Measurements from ENCODE around the gene ACACB.

The ACACB gene

DNA sequence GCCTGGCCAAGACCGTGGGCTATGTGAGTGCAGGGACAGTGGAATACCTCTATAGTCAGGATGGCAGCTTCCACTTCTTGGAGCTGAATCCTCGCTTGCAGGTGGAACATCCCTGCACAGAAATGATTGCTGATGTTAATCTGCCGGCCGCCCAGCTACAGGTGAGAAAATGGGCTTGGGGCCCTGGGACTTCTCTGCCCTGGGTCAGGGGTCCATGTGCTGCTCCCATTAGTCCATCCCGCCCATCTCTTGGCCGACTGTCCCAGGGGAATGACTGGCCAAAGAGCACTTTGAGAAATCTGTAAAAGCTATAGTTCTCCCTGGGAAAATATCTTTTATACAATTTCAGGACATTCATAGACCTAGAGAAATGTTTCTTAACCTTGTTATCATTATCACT is 63.5 kb downstream of the ACACB start:
- DNase-seq: no peak

DNA sequence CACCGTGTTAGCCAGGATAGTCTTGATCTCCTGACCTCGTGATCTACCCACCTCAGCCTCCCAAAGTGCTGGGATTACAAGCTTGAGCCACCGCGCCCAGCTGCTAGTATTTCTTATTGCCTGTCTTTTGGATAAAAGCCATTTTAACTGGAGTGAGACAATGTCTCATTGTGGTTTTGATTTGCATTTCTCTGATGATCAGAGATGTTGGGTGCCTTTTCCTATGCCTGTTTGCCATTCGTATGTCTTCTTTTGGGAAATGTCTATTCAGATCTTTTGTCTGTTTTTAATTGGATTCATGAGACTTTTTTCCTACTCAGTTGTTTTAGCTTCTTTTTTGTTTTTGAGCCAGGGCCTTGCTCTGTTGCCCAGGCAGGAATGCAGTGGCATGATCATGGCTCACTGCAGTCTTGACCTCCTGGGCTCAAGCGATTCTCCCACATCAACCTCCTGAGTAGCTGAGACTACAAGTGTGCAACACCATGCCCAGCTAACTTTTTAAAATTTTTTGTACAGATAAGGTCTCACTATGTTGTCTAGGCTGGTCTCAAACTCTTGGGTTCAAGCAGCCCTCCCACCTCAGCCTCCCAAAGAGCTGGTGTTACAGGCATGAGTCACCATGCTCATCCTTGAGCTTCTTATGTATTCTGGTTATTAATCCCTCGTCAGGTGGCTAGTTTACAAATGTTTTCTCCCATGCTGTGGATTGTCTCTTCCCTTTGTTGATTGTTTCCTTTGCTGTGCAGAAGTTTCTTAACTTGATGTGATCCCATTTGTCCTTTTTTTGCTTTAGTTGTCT is 65.9 kb downstream of the ACACB start:
- no peak for DNase-seq

DNA sequence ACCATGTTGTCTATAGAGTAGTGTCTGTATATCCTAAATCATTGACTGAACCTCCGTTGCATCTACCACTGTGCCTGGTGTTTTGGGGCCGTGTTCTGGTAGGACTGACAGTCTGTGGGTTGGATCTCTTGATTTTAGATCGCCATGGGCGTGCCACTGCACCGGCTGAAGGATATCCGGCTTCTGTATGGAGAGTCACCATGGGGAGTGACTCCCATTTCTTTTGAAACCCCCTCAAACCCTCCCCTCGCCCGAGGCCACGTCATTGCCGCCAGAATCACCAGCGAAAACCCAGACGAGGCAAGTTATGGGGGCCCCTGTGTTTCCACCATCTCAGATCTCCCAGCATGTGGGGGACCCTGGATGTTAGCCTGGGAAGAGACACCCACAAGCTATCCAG is 69.1 kb downstream of the ACACB start:
- no peak for DNase-seq

DNA sequence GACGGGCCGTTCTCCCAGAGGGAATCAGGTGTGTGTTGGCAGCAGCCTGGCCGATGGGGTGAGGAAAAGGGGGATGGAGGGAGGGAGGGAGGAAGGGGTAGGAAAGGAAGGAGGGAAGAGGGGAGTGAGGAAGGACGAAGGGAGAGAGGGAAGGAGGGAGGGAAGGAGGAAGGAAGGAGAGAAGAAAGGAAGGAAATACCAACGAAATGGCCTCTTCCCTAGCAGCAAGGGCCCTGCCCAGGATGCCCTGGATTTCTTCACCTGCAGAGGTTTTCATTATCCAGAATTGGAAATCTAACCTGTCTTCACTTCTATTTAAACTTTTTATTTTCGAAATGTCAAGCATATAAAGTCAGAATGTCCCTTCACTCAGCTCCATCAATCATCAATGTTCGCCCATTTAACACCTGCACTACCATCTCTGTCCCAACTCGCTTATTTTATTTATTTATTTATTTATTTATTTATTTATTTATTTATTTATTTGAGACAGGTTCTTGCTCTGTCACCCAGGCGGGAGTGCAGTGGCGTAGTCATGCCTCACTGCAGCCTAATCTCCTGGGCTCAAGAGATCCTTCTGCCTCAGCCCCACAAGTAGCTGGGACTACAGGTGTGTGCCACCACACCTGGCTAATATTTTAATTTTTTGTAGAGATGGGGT is 70.7 kb downstream of the ACACB start:
- DNase-seq: no peak

DNA sequence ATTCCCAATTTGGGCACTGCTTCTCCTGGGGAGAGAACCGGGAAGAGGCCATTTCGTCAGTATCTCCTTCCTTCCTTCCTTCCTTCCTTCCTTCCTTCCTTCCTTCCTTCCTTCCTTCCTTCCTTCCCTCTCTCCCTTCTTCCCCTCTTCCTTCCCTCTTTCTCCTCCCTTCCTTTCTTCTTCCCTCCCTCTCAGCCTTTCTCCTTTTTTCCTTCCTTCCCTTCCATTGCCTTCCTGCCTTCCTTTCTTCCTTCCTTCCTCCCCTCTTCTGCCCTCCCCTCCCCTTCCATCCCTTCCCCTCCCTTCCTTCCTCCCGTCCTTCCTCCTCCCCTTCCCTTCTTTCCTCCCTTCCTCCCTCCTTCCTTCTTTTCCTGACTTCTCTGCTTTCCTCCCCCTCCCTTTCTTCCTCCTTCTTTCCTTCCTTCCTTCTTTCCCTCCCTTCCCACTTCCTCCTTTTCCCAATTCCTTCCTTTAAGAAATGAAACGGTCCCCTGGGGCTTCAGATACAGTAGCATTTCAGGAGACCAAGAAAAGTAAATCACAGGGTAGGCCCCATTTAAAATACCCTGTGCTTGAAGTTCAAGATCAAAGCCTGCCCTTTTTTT is 71.8 kb downstream of the ACACB start:
- no peak for DNase-seq

DNA sequence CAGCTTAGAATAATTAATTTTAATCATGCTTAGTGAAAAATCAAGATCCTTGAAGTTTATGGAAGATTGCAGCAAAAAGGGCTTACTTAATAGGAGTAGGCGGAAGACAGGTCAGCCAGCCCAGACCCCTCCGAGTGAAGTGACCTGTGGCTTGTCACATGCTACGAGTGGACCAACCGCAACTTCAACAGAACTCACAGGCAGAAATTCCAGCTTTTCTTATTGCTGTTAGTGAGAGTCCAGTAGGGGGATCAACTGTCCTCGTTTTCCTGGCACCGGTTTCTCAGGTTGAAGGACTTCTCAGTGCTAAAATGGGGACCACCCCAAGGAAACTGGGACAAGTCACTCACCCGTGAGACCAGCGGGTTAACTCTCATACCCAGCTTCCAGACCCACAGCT is 72.9 kb downstream of the ACACB start:
- DNase-seq: no peak

DNA sequence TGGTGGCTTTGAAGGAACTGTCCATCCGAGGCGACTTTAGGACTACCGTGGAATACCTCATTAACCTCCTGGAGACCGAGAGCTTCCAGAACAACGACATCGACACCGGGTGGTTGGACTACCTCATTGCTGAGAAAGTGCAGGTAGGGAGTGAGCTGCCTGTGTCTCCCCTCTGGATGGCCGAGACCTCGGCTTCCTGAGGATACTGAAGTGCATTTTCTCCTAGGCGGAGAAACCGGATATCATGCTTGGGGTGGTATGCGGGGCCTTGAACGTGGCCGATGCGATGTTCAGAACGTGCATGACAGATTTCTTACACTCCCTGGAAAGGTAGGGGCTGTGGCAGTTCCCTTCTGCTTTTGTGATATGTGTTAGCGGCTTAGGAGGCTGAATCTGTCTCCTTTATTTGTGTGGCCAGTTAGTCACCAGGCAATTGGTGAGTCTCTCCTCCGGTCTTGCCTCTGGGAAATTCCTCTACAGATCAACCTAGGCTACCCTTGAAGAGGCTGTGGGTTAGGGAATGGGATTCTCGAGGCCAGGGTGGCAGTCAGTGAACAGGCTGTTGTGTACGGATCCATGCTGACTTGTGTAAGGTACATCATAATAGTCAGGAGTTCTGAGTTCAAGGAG is 75.3 kb downstream of the ACACB start:
- DNase-seq: no peak

DNA sequence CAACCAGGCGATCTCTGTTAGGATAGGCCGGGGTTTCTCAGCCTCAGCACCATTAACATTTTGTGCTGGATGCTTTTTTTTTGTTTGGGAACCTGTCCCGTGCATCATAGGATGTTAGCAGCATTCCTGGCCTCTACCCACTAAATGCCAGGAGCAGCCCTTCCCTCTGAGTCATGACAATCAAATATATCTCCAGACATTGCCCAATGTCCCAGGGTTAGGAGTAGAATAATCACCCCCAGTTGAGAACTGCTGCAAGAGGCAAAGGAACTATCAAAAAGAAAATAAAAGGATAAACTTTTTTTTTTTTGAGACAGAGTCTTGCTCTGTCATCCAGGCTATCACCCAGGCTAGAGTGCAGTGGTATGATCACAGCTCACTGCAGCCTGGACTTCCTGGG is 76.0 kb downstream of the ACACB start:
- DNase-seq: no peak

DNA sequence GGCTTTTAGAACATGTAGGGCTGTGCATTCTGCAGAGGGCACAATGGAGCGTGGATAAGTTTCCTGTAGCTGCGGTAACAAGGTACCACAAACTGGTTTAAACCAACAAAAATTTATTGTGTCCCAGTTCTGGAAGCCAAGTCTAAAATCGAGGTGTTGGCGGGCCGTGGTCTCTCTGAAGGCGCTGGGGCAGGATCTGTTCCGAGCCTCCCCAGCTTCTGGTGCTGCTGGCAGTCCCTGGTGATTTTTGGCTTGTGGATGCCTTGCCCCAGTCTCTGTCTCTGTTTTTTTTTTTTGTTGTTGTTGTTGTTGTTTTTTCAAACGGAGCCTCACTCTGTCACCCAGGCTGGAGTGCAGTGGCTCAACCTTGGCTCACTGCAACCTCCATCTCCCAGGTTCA is 77.5 kb downstream of the ACACB start:
- no peak for DNase-seq

DNA sequence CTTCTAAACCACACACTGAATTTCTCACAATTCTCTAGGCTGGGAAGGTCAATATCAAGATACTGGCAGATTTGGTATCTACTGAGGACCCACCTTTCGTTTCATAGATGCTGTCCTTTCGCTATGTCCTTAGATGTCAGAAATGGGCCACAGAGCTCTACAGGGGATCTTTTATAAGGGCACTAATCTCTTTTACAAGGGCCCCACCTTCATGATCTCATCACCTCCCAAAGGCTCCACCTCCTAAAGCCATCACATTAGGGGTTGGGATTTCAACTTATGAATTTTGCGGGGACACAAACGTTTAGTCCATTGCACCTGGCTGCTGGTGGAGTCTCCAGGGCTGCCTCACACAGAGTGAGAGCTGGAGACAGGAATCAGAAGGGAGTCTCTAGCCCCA is 79.9 kb downstream of the ACACB start:
- no peak for DNase-seq

DNA sequence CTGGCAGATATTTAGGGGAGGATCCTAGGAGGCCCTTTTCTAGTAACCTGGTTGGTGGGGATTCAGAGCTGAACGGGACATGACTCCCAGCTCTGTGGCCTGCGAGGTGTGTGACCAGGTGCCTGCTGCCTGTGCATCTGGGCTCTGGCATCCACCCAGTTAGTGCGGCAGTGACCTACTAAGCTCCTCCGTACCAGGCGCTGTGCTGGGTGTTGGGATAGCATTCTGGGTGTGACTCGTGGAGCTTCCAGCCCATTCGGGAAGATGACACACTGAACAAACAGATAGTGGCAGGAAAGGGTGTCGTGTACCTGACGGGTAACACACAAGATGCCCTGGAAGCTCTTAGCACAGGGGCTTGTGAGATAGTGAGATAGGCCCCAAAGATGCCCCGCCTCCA is 80.9 kb downstream of the ACACB start:
- DNase-seq: no peak

DNA sequence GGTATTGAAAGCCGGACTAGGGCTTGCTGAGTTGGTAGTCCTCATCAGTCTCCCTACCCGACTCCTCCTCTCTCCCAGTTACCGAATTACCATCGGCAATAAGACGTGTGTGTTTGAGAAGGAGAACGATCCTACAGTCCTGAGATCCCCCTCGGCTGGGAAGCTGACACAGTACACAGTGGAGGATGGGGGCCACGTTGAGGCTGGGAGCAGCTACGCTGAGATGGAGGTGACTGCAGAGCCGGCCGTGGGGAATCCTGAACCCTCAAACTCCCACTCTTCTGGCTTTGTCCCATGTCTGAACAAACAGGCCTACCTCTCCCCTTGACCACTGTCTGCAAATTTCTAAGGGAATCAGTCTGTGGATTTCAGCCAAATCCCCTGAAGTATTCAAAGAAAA is 82.9 kb downstream of the ACACB start:
- DNase-seq: no peak

DNA sequence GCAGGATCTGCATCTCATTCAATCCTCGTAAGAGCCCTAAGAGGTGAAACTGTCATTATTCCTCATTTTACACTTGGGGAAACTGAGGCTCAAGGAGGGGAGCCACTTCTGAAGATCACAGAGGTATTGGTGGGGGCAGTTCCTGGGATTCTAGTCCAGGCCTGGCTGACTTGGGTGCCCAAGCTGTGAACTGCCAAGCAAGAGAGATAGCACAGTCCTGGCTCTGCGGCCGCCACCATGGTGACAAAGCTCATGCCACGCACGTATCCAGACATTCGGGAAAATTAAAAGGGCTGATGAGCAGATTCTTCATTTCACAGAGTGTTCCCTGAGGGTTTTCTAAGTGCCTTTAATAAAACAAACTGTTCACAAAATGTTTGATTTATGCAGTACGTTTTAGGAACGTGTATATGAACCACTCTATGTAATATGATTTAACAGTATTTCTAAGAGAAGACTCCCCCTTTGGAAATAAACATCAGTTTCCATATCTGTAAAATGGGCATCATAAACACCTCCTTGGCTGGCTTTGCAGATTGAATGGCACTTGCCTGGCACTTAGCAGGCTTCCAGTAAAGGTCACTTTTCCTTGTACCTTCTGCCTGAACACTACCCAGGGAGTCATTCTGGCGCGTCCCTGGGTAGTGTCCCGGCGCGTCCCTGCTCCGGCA is 84.6 kb downstream of the ACACB start:
- DNase-seq: no peak

DNA sequence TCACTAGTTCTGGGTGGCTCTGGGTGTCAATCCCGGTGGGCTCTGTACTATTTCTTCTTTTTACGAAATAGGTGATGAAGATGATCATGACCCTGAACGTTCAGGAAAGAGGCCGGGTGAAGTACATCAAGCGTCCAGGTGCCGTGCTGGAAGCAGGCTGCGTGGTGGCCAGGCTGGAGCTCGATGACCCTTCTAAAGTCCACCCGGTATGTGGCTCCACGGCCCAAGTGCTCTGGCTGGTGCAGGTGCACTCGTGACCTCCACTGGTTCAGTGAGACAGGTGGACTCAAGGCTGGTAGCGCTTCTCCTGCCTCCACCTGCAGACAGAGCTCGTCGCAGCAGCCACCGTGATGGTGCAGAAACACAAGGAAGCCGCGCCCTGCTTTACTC is 85.1 kb downstream of the ACACB start:
- DNase-seq: no peak

DNA sequence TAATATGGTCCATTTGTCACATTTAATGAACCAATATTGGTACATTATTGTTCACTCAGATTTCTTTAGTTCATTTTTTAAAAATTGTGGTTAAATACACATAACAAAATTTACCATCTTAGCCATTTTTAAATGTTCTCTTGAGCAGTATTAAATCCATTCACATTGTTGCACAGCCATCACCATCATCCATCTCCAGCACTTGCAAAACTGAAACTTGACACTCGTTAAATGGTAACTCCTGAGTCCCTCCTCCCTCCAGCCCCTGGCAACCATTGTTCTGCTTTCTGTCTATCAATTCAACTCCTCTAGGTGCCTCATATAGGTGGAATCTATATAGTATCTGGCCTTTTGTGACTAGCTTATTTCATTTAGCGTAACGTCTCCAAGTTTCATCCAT is 86.4 kb downstream of the ACACB start:
- no peak for DNase-seq

DNA sequence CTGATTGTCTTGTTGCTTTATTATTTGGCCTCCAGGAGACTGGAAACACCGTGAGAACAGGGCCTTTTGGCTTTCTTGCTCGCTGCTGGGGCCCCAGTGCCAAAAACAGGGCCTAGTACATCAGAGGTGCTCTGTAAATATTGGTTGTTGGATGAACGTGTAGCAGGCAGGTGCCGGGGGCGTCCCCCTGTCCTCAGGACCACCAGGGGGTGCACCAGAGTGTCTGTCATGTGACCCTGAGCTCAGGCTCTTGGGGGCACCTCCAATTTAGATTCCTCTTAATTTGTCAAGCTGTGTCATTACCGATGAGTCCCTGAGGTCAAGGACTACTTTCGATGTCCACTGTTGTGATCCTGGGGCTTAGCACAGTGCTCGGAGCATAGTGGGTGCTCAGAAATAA is 87.1 kb downstream of the ACACB start:
- DNase-seq: no peak

DNA sequence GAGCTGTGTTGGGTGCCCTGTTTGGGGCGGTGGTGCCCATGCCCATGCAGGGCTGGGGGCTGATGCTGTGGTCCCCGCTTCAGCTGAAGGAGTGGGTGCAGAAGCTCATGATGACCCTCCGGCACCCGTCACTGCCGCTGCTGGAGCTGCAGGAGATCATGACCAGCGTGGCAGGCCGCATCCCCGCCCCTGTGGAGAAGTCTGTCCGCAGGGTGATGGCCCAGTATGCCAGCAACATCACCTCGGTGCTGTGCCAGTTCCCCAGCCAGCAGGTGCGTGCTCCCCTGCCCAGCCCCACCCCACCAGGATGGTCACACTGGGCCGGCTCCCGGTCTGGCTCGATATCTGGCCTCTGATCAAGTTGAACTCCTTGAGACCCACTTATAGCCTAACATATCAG is 92.7 kb downstream of the ACACB start:
- DNase-seq: no peak

DNA sequence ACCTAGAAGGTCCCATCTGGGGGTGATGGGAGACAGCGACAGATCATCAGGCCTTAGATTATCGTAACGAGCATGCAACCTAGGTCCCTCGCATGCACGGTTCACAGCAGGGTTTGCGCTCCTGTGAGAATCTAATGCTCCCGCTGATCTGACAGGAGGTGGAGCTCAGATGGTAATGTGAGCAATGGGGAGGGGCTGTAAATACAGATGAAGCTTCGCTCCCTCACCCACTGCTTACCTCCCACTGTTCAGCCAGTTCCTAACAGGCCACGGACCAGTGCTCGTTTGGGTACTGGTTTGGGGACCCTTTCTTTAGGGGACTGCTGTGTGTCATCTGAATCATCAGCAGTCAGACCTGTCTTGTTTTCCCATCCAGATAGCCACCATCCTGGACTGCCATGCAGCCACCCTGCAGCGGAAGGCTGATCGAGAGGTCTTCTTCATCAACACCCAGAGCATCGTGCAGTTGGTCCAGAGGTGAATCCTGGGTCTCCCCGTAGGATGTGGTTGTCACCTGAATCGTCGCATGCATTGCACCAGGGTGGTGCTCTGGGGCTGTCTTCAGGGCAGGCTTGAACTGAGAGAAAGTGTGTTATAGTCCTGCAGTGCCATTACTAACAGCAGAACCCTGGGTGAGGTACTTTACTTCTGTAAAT is 96.2 kb downstream of the ACACB start:
- DNase-seq: no peak

DNA sequence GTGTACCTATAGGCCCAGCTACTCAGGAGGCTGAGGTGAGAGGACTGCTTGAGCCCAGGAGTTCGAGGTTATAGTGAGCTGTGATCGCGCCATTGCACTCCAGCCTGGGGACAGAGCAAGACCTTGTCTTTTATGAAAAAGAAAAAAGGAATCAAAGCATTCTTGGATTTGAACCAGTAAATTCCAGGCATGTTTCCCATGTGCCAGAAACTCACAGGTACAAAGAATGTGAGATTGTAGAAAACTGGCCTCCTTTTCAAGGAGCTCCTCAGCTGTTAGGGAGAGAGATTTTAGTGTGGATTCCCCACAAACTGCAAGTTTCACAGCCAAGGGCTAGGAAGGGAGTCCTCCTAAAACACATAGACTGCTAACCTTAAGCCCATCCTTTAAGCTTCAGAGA is 97.7 kb downstream of the ACACB start:
- no peak for DNase-seq

DNA sequence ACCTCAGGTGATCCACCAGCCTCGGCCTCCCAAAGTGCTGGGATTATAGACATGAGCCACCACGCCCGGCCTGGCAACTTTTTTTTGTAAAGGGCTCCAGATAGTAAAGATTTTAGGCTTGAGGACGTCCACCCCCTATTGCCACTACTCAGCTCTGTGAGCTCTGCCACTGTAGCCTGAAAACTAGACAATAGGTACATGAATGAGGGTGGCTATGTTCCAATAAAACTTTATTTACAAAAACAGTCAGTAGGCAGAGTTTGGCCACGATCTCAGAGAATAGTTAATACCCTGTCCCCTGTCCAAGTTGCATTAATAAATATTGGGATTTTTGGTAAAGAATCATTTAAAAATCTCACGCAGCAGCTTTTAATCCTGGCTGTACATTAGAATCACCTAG is 102.6 kb downstream of the ACACB start:
- no peak for DNase-seq

DNA sequence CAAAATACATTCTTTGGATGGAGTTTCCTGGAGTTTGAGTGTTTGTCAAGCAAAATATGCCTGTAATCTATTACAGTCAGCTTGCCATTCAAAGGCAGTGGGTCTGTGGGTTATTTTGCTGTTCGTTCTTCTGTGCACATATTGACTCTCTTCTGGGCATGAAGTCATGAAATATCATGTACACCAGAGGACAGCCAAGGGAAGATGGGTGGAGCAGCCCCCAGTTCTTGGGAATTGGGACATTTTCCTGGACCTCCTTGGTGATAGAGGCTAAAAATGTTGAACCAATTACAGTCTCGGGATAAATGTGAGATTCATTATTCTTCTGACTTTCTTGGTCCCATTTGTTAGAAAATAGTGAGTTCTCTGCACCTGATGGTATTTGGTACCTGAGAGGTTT is 103.6 kb downstream of the ACACB start:
- no peak for DNase-seq

DNA sequence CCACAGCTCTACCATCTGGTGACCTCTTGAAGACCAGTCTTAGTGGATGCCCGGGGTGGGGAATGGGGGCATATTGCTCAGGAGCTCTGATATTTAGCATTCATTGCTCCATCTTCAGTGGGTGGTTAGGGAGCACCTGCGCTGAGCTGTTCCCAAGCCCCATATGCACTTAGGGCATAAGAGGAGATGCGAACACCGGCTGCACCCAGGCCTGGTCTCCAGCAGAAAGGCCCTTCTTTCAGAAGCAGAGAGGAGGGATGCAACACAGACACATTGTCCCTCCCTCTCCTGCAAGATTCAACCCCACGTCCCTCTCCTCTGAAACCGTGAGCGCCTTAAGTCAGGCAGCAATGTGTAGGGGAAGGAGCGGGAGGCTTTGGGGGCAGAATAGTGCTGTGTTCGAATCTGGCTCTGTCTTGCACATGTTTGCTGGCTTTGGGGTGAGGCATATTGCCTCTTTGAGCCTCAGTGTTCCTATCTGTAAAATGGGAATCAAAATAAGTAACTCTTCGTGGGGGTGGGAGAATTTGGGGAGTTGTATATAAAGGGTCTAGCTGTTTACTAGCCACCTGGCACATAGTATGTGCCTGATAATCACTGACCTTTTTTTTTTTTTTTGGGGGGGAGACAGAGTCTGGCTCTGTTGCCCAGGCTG is 105.0 kb downstream of the ACACB start:
- no peak for DNase-seq

Data from NCI-H1092 (cell line).